ENCODE measurements around the gene ATRIP. TPM values are rescaled to one million over a fixed set of nuclear protein-coding genes. Genes with fewer than 3 reads are reported as not detected.
"Not testable (repeated sequence)": the region's sequence is repeated elsewhere in the genome, so short reads cannot be mapped to it uniquely, and the experiment has no call there.

Gene ATRIP
- total and polyA plus RNA-seq, 5 donors from 2014 or later = 9.6 to 14.7 (median 11.9) TPM

- ATAC-seq (ENCODE audit: low read depth in 2 of 2) = no peak
- Mint-ChIP-seq H3K27me3 (no peaks in the 10 kb centered on the region), H3K4me1 (peaks cover 5 to 82% (median 47%) of the 10 kb centered on the region in 4 donors), H3K9me3 (no peaks in the 10 kb centered on the region), H3K27ac (peak overlapping the region; percentile 88 to 99 (median 98)), H3K4me3 (peak overlapping the region; percentile 73 to 95 (median 84)), H3K36me3 (peaks cover 20% of the 10 kb centered on the region)
- peaks cover 33% of the 10 kb centered on the region for H3K36me3 ChIP-seq (ENCODE audit: control insufficient read depth, insufficient read depth, low read length)
- H3K27me3 ChIP-seq (ENCODE audit: control insufficient read depth, insufficient read depth, low read length) = no peaks in the 10 kb centered on the region
- peaks cover 90% of the 10 kb centered on the region for H3K4me1 ChIP-seq (ENCODE audit: control insufficient read depth, insufficient read depth, low read length, poor library complexity, severe bottlenecking)
- H3K9me3 ChIP-seq (ENCODE audit: control insufficient read depth in 2 of 2, low read length in 2 of 2) = no peaks in the 10 kb centered on the region
- no peak for DNase-seq
- peak overlapping the region; percentile 21 for H3K4me3 ChIP-seq (ENCODE audit: low read depth, low read length)
- peak overlapping the region; percentile 37 for H3K27ac ChIP-seq (ENCODE audit: insufficient read depth, low read length, poor library complexity, severe bottlenecking)
These were observed 23.7 kb downstream of the ATRIP start for GRCh38 chr3:48470286-48470685.

- H3K27me3 Mint-ChIP-seq = no peaks in the 10 kb centered on the region
- H3K4me3 ChIP-seq (ENCODE audit: low read depth, low read length) = peak overlapping the region; percentile 91
- peaks cover 20% of the 10 kb centered on the region for H3K36me3 Mint-ChIP-seq
- H3K27ac Mint-ChIP-seq = peak overlapping the region; percentile 98
- H3K4me3 Mint-ChIP-seq = peak overlapping the region; percentile 90 to 95 (median 94)
- H3K27me3 ChIP-seq (ENCODE audit: control insufficient read depth, insufficient read depth, low read length) = no peaks in the 10 kb centered on the region
- no peaks in the 10 kb centered on the region for H3K9me3 ChIP-seq (ENCODE audit: control insufficient read depth in 2 of 2, low read length in 2 of 2)
- H3K4me1 ChIP-seq (ENCODE audit: control insufficient read depth, insufficient read depth, low read length, poor library complexity, severe bottlenecking) = peaks cover 83% of the 10 kb centered on the region
- peak; percentile 21 to 28 for ATAC-seq (ENCODE audit: low read depth in 2 of 2)
- peak overlapping the region; percentile 99 for H3K27ac ChIP-seq (ENCODE audit: insufficient read depth, low read length, poor library complexity, severe bottlenecking)
- peaks cover 5 to 80% (median 39%) of the 10 kb centered on the region in 4 donors for H3K4me1 Mint-ChIP-seq
- peaks cover 31% of the 10 kb centered on the region for H3K36me3 ChIP-seq (ENCODE audit: control insufficient read depth, insufficient read depth, low read length)
- peaks cover 0 to 1% (median 0%) of the 10 kb centered on the region in 7 donors for H3K9me3 Mint-ChIP-seq
- no peak for DNase-seq
These were observed 26.1 kb downstream of the ATRIP start for GRCh38 chr3:48472673-48472922.

DNA sequence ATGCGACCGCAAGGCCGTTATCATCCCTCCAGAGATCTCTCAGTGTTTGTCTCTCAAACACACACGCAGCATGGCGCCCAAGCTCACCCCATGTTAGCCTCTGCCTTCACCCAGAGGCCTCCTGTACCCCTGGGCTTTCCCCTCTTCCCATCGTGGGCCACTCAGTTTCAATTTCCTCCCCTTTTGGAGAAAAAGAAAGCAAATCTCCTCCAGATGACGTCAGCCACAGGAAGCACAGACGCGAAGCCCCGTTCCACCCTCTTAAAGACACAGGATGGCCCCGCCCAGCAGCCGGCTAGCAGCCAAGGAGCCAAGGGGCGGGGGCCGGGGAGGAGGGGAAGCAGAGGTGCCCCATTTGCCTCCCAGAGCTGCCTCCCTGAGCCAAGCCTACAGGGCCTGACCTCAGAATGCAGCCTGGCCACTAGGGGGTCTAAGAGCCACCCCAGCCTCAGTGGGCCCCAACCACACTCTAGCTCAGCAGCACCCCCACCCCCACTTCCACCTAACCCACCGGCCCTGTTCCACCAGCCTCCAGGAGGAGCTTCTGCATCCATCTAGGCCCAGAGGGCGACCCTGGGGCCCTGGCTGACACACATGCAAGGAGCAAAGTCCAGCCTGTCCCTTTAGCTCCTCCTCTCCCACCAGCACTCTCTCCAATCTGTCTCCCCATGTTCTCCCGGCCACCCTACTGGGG is 26.5 kb downstream of the ATRIP start:
- ATAC-seq (ENCODE audit: low read depth in 2 of 2) = peak; percentile 87
- Histone ChIP-seq H3K4me1 (ENCODE audit: control insufficient read depth, insufficient read depth, low read length, poor library complexity, severe bottlenecking) (peaks cover 83% of the 10 kb centered on the region), H3K36me3 (ENCODE audit: control insufficient read depth, insufficient read depth, low read length) (peaks cover 26% of the 10 kb centered on the region), H3K27ac (ENCODE audit: insufficient read depth, low read length, poor library complexity, severe bottlenecking) (peak overlapping the region; percentile 99), H3K9me3 (ENCODE audit: control insufficient read depth in 2 of 2, low read length in 2 of 2) (no peaks in the 10 kb centered on the region), H3K4me3 (ENCODE audit: low read depth, low read length) (peak overlapping the region; percentile 91), H3K27me3 (ENCODE audit: control insufficient read depth, insufficient read depth, low read length) (no peaks in the 10 kb centered on the region)
- Mint-ChIP-seq H3K27ac (peak overlapping the region; percentile 98), H3K9me3 (peaks cover 0 to 2% (median 0%) of the 10 kb centered on the region in 7 donors), H3K36me3 (peaks cover 17% of the 10 kb centered on the region), H3K27me3 (no peaks in the 10 kb centered on the region), H3K4me1 (peaks cover 5 to 80% (median 36%) of the 10 kb centered on the region in 4 donors), H3K4me3 (peak overlapping the region; percentile 90 to 95 (median 94))
- peak; percentile 91 to 99 (median 95) for DNase-seq

DNA sequence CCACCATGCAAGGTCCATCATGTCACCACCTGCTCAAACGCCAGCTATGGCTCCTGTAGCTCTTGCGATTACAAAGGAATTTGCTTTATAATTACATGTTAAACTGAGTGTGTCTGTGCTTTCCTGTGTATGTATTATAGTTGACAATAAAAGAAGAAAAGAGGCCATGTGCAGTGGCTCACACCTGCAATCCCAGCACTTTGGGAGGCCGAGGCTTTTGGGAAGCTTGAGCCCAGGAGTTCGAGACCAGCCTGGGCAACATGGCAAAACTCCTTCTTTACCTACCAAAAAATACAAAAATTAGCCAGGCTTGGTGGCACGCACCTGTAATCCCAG is 27.0 kb downstream of the ATRIP start:
- peak overlapping the region; percentile 35 for H3K4me3 ChIP-seq (ENCODE audit: low read depth, low read length)
- Mint-ChIP-seq H3K4me3 (peak overlapping the region; percentile 90 to 95 (median 94)), H3K4me1 (peaks cover 5 to 80% (median 38%) of the 10 kb centered on the region in 4 donors), H3K9me3 (peaks cover 0 to 3% (median 0%) of the 10 kb centered on the region in 7 donors), H3K27ac (peak overlapping the region; percentile 98), H3K27me3 (no peaks in the 10 kb centered on the region), H3K36me3 (peaks cover 15% of the 10 kb centered on the region)
- peak overlapping the region; percentile 99 for H3K27ac ChIP-seq (ENCODE audit: insufficient read depth, low read length, poor library complexity, severe bottlenecking)
- H3K4me1 ChIP-seq (ENCODE audit: control insufficient read depth, insufficient read depth, low read length, poor library complexity, severe bottlenecking) = peaks cover 83% of the 10 kb centered on the region
- no peaks in the 10 kb centered on the region for H3K27me3 ChIP-seq (ENCODE audit: control insufficient read depth, insufficient read depth, low read length)
- no peaks in the 10 kb centered on the region for H3K9me3 ChIP-seq (ENCODE audit: control insufficient read depth in 2 of 2, low read length in 2 of 2)
- no peak for DNase-seq
- peaks cover 21% of the 10 kb centered on the region for H3K36me3 ChIP-seq (ENCODE audit: control insufficient read depth, insufficient read depth, low read length)
- no peak for ATAC-seq (ENCODE audit: low read depth in 2 of 2)

DNA sequence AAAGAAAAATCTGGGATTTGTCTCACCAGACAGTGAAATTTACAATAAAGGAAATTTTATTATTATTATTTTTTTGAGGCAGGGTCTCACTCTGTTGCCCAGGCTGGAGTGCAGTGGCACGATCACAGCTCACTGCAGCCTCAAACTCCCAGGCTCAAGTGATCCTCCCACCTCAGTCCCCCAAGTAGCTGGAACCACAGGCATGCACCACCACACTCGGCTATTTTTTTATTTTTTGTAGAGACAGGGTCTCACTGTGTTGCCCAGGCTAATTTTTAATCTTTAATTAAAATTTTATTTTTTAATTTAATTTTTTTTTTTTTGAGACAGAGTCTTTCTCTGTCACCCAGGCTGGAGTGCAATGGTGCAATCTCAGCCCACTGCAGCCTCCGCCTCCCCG is 27.5 kb downstream of the ATRIP start:
- peaks cover 15% of the 10 kb centered on the region for H3K36me3 Mint-ChIP-seq
- not testable (repeated sequence) for H3K9me3 Mint-ChIP-seq; DNase-seq; H3K27me3 Mint-ChIP-seq; H3K4me3 ChIP-seq (ENCODE audit: low read depth, low read length); H3K9me3 ChIP-seq (ENCODE audit: control insufficient read depth in 2 of 2, low read length in 2 of 2); ATAC-seq (ENCODE audit: low read depth in 2 of 2); H3K27me3 ChIP-seq (ENCODE audit: control insufficient read depth, insufficient read depth, low read length)
- peaks cover 17% of the 10 kb centered on the region for H3K36me3 ChIP-seq (ENCODE audit: control insufficient read depth, insufficient read depth, low read length)
- H3K4me1 Mint-ChIP-seq = peaks cover 5 to 80% (median 40%) of the 10 kb centered on the region in 4 donors
- peak overlapping the region in 1 of 4 donors; percentile 95 for H3K4me3 Mint-ChIP-seq
- peak overlapping the region; percentile 99 for H3K27ac ChIP-seq (ENCODE audit: insufficient read depth, low read length, poor library complexity, severe bottlenecking)
- H3K4me1 ChIP-seq (ENCODE audit: control insufficient read depth, insufficient read depth, low read length, poor library complexity, severe bottlenecking) = peaks cover 83% of the 10 kb centered on the region
- peak overlapping the region in 1 of 3 donors; percentile 98 for H3K27ac Mint-ChIP-seq

DNA sequence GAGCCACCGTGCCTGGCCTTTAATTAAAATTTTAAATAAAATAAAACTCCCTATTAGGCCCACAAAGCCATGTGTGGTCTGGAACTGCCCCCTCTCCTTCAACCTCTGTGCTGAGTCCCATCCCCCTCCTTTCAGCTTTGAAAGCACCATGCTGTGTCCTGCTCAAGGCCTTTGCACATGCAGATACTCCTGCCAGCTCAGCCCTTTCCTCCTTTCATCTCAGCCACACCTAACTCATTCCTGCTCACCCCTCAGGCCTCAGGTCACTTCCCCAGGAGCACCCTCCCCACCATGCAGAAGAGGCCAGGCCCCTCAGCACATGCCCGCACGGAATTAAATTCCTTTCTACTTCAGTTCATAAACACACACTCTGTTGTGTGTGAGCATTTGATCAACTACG is 28.1 kb downstream of the ATRIP start:
- Mint-ChIP-seq H3K27ac (peak overlapping the region; percentile 61 to 93 (median 81)), H3K27me3 (no peaks in the 10 kb centered on the region), H3K4me3 (peak overlapping the region in 3 of 4 donors; percentile 36 to 59 (median 59)), H3K4me1 (peaks cover 5 to 80% (median 41%) of the 10 kb centered on the region in 4 donors), H3K36me3 (peaks cover 11% of the 10 kb centered on the region), H3K9me3 (peaks cover 0 to 3% (median 0%) of the 10 kb centered on the region in 7 donors)
- DNase-seq (no peak), ATAC-seq (ENCODE audit: low read depth in 2 of 2) (no peak)
- peak overlapping the region; percentile 99 for H3K27ac ChIP-seq (ENCODE audit: insufficient read depth, low read length, poor library complexity, severe bottlenecking)
- H3K4me1 ChIP-seq (ENCODE audit: control insufficient read depth, insufficient read depth, low read length, poor library complexity, severe bottlenecking) = peaks cover 83% of the 10 kb centered on the region
- H3K4me3 ChIP-seq (ENCODE audit: low read depth, low read length) = no peak overlapping the region
- peaks cover 11% of the 10 kb centered on the region for H3K36me3 ChIP-seq (ENCODE audit: control insufficient read depth, insufficient read depth, low read length)
- H3K27me3 ChIP-seq (ENCODE audit: control insufficient read depth, insufficient read depth, low read length) = no peaks in the 10 kb centered on the region
- no peaks in the 10 kb centered on the region for H3K9me3 ChIP-seq (ENCODE audit: control insufficient read depth in 2 of 2, low read length in 2 of 2)

DNA sequence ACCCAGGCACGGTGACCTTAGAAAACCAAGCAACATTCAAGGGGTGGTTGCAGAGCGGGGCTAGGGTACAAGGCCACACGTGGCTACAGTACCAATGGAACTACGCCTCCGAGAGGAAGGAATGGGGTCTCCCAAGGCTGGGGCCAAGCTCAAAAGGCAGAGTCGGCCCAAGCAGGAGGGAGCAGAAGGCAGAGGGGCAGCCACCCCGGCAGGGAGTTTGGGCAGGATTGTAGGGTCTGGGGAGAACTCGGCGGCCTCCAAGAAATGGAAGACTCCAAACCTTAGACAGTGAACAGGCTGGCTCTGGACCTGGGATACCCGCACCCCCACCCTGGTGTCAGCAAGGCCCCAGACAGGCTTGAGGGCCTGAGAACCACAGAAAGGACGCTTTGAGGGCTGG is 28.7 kb downstream of the ATRIP start:
- H3K27ac Mint-ChIP-seq = peak overlapping the region; percentile 61 to 93 (median 82)
- H3K36me3 Mint-ChIP-seq = peaks cover 6% of the 10 kb centered on the region
- Histone ChIP-seq H3K36me3 (ENCODE audit: control insufficient read depth, insufficient read depth, low read length) (peaks cover 8% of the 10 kb centered on the region), H3K9me3 (ENCODE audit: control insufficient read depth in 2 of 2, low read length in 2 of 2) (no peaks in the 10 kb centered on the region), H3K4me3 (ENCODE audit: low read depth, low read length) (no peak overlapping the region), H3K4me1 (ENCODE audit: control insufficient read depth, insufficient read depth, low read length, poor library complexity, severe bottlenecking) (peaks cover 83% of the 10 kb centered on the region), H3K27me3 (ENCODE audit: control insufficient read depth, insufficient read depth, low read length) (no peaks in the 10 kb centered on the region), H3K27ac (ENCODE audit: insufficient read depth, low read length, poor library complexity, severe bottlenecking) (peak overlapping the region; percentile 33)
- H3K27me3 Mint-ChIP-seq = no peaks in the 10 kb centered on the region
- ATAC-seq (ENCODE audit: low read depth in 2 of 2) = no peak
- DNase-seq = no peak
- H3K9me3 Mint-ChIP-seq = peaks cover 0 to 3% (median 0%) of the 10 kb centered on the region in 7 donors
- H3K4me1 Mint-ChIP-seq = peaks cover 7 to 79% (median 39%) of the 10 kb centered on the region in 4 donors
- H3K4me3 Mint-ChIP-seq = peak overlapping the region in 1 of 4 donors; percentile 59
